K562 (cell line): Measurements from ENCODE around the gene COL15A1. TPM values are rescaled to one million over a fixed set of nuclear protein-coding genes. Genes with fewer than 3 reads are reported as not detected.

Experiments used
- CEBPZ ChIP-seq: fragments of 150-350 bp; IDR thresholded peaks from 2 replicates; pipeline ENCODE4 v1.6.1; 2014; ENCODE audit warnings: low read depth, mild to moderate bottlenecking, low read length, borderline replicate concordance
- FOXK2 ChIP-seq, 2 experiments: fragments of 450-650 bp; IDR thresholded peaks in 1 of 2; conservative IDR thresholded peaks in 1 of 2; 2 replicates each; pipeline ENCODE4 v1.6.1; 2016; ENCODE audit warnings: low read depth in 2 of 2, mild to moderate bottlenecking in 1 of 2
- HDAC1 ChIP-seq, 2 experiments: fragments of 450-650 bp; IDR thresholded peaks; 2 replicates each; pipeline ENCODE4 v1.6.1; 2016 to 2017; ENCODE audit warnings: inconsistent platforms in 1 of 2, mild to moderate bottlenecking in 1 of 2, moderate library complexity in 1 of 2
- MBD1 ChIP-seq: fragments of 250-450 bp; sonication (Bioruptor Pico); IDR thresholded peaks from 2 replicates; pipeline ENCODE4 v1.8.0; 2022; ENCODE audit warnings: inconsistent platforms
- NR1H2 ChIP-seq: sonication (generic); formaldehyde crosslinking; IDR thresholded peaks from 2 replicates; pipeline ENCODE4 v1.4.0; 2020; ENCODE audit warnings: mild to moderate bottlenecking, missing genetic modification reagents
- TEAD1 ChIP-seq, 2 experiments: fragments of 450-650 bp in 1 of 2; sonication (generic) in 1 of 2; formaldehyde crosslinking; IDR thresholded peaks; 2 replicates each; pipeline versions ENCODE4 v1.4.0 to v1.8.0; 2020 to 2022; ENCODE audit warnings: mild to moderate bottlenecking in 2 of 2, missing genetic modification reagents in 1 of 2
- THAP12 ChIP-seq: fragments of 250-450 bp; sonication (Bioruptor Pico); IDR thresholded peaks from 2 replicates; pipeline ENCODE4 v1.9.0; 2021; ENCODE audit warnings: mild to moderate bottlenecking, inconsistent platforms
- WHSC1 ChIP-seq: IDR thresholded peaks from one replicate; pipeline ENCODE4 v1.6.1; 2012; ENCODE audit warnings: low read length, control low read depth, inconsistent platforms
- polyA plus RNA-seq, 8 experiments: library from polyadenylated mRNA; depleted of rRNA in 4 of 8; stranded (reverse) in 5 of 8; unstranded in 3 of 8; fragments of >200 nt; fragmentation: Nextera tagmentation in 2 of 8; fragmentation: Illumina TruSeq in 1 of 8; extraction: Ambion mirVana in 2 of 8; extraction: Trizol in 1 of 8; gene quantifications; 2 replicates each; pipeline versions ENCODE4 v1.2.1 to v1.2.3, GENCODE V29; 2011 to 2014; ENCODE audit warnings: inconsistent platforms in 1 of 8, missing spikeins in 1 of 8
- total RNA-seq, 7 experiments: library from RNA; depleted of rRNA in 6 of 7; stranded (reverse); fragments of >200 nt in 6 of 7; fragmentation: Illumina TruSeq in 2 of 7; extraction: Trizol in 2 of 7; gene quantifications; 2 replicates each; pipeline versions ENCODE4 v1.2.1 to v1.2.3, GENCODE V29; 2011 to 2021; ENCODE audit warnings: low replicate concordance in 1 of 7
- TF ChIP-seq, protein P1 (sequence below): fragments of 200-800 bp; sonication (Bioruptor generic); IDR thresholded peaks from 2 replicates; pipeline ENCODE4 v1.6.1; 2017; ENCODE audit warnings: missing genetic modification characterization, missing compliant biosample characterization
- TF ChIP-seq, protein P2 (sequence below): conservative IDR thresholded peaks from 2 replicates; pipeline ENCODE4 v1.6.1; 2011; ENCODE audit warnings: low read depth, mild to moderate bottlenecking, low read length; ENCODE audit not compliant: control insufficient read depth
- TF ChIP-seq, protein P3 (sequence below): fragments of 250-450 bp; sonication (Bioruptor Pico); IDR thresholded peaks from 2 replicates; pipeline ENCODE4 v1.8.0; 2021; ENCODE audit warnings: moderate library complexity, mild to moderate bottlenecking, inconsistent platforms

COL15A1 gene
- total and polyA plus RNA-seq, 9 of the 15 experiments (the other 6 are each of a cell fraction or from before 2014, with no cell fraction given) = 0.46 to 5.1 (median 2.6) TPM

GRCh38 chr9:99000476-99001395 lies 57.0 kb downstream of the COL15A1 start (continued):
- TF ChIP-seq CEBPZ (no peak), MBD1 (CRISPR knock-in tag) (no peak), WHSC1 (no peak), TEAD1 (CRISPR knock-in tag; IDR thresholded peaks at IDR 0.05) (peak in 1 of 2 experiments; percentile 68; a peak in 2 of 4 replicates), THAP12 (CRISPR knock-in tag) (no peak), HDAC1 (IDR thresholded peaks at IDR 0.05) (no peak), FOXK2 (conservative IDR thresholded peaks at IDR 0.05 in 1 of 2, IDR thresholded peaks at IDR 0.05 in 1 of 2; ENCODE audit: low read depth in 2 of 2) (no peak), NR1H2 (CRISPR knock-in tag) (no peak)
- TF ChIP-seq, protein P1, sequence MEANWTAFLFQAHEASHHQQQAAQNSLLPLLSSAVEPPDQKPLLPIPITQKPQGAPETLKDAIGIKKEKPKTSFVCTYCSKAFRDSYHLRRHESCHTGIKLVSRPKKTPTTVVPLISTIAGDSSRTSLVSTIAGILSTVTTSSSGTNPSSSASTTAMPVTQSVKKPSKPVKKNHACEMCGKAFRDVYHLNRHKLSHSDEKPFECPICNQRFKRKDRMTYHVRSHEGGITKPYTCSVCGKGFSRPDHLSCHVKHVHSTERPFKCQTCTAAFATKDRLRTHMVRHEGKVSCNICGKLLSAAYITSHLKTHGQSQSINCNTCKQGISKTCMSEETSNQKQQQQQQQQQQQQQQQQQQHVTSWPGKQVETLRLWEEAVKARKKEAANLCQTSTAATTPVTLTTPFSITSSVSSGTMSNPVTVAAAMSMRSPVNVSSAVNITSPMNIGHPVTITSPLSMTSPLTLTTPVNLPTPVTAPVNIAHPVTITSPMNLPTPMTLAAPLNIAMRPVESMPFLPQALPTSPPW (CRISPR knock-in tag) = no peak
- TF ChIP-seq, protein P2, sequence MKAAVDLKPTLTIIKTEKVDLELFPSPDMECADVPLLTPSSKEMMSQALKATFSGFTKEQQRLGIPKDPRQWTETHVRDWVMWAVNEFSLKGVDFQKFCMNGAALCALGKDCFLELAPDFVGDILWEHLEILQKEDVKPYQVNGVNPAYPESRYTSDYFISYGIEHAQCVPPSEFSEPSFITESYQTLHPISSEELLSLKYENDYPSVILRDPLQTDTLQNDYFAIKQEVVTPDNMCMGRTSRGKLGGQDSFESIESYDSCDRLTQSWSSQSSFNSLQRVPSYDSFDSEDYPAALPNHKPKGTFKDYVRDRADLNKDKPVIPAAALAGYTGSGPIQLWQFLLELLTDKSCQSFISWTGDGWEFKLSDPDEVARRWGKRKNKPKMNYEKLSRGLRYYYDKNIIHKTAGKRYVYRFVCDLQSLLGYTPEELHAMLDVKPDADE = no peak
- TF ChIP-seq, protein P3, sequence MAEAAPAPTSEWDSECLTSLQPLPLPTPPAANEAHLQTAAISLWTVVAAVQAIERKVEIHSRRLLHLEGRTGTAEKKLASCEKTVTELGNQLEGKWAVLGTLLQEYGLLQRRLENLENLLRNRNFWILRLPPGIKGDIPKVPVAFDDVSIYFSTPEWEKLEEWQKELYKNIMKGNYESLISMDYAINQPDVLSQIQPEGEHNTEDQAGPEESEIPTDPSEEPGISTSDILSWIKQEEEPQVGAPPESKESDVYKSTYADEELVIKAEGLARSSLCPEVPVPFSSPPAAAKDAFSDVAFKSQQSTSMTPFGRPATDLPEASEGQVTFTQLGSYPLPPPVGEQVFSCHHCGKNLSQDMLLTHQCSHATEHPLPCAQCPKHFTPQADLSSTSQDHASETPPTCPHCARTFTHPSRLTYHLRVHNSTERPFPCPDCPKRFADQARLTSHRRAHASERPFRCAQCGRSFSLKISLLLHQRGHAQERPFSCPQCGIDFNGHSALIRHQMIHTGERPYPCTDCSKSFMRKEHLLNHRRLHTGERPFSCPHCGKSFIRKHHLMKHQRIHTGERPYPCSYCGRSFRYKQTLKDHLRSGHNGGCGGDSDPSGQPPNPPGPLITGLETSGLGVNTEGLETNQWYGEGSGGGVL = no peak
